Lower lobe of right lung (tissue), 2 donors: Measurements from ENCODE around the gene FLT1. TPM values are rescaled to one million over a fixed set of nuclear protein-coding genes. Genes with fewer than 3 reads are reported as not detected.

Experiments used
- ATAC-seq, 2 donors: fragments of 200-7000 bp; cut with Tn5 transposase; one replicate each; pipeline ENCODE4 v1.9.1; 2020 to 2022; ENCODE audit warnings: mild to moderate bottlenecking in 2 of 2, moderate library complexity in 2 of 2
- DNase-seq: peaks from one replicate; pipeline ENCODE4 v3.0.0-alpha.2; 2020
- H3K27ac ChIP-seq: fragments of 200-600 bp; one replicate; pipeline ENCODE4 v1.8.0; 2022
- H3K27me3 ChIP-seq: fragments of 200-600 bp; one replicate; pipeline ENCODE4 v1.8.0; 2022; ENCODE audit warnings: low read depth
- H3K36me3 ChIP-seq: fragments of 200-600 bp; one replicate; pipeline ENCODE4 v1.8.0; 2022; ENCODE audit warnings: mild to moderate bottlenecking
- H3K4me1 ChIP-seq: fragments of 200-600 bp; one replicate; pipeline ENCODE4 v1.8.0; 2022
- H3K4me3 ChIP-seq: fragments of 200-600 bp; one replicate; pipeline ENCODE4 v1.8.0; 2022; ENCODE audit warnings: mild to moderate bottlenecking
- H3K9me3 ChIP-seq: fragments of 200-600 bp; one replicate; pipeline ENCODE4 v1.8.0; 2022
- CTCF ChIP-seq: fragments of 200-600 bp; IDR thresholded peaks from one replicate; pipeline ENCODE4 v1.8.0; 2022; ENCODE audit warnings: antibody characterized with exemption, mild to moderate bottlenecking
- intact Hi-C: fragments of 100-400 bp; cut with DNase I; formaldehyde crosslinking; loops from one replicate; pipeline ENCODE4 v1.11.0; 2022
- total RNA-seq: library from RNA; stranded (reverse); fragmentation: NEBNext Ultra II Directional; extraction: Animal tissue kit (Norgen Biotek cat#: 25700); gene quantifications from one replicate; pipeline ENCODE4 v1.2.1, GENCODE V29; 2021
- donor health status: DM: no; HTN: yes; CAD: no; lungs with severe emphysema.

FLT1 gene
- total RNA-seq, 1 donor from 2014 or later: 41.9 TPM

GRCh38 chr13:28451482-28452217 lies 43.3 kb downstream of the FLT1 start:
- ATAC-seq: peak in 1 of 2 donors; percentile 34
- no peak for DNase-seq
- Histone ChIP-seq H3K27me3 (no peaks in the 10 kb centered on the region), H3K36me3 (no peaks in the 10 kb centered on the region), H3K27ac (no peak overlapping the region), H3K9me3 (peaks cover 6% of the 10 kb centered on the region), H3K4me1 (peaks cover 11% of the 10 kb centered on the region), H3K4me3 (no peak overlapping the region)
- intact Hi-C loops: no loop called here
- TF ChIP-seq CTCF: no peak

GRCh38 chr13:28449826-28450773 lies 44.8 kb downstream of the FLT1 start:
- ATAC-seq: no peak
- no peak for DNase-seq

GRCh38 chr13:28448651-28449358 lies 46.1 kb downstream of the FLT1 start:
- no peak for ATAC-seq
- no peak overlapping the region for H3K4me3 ChIP-seq
- no peaks in the 10 kb centered on the region for H3K27me3 ChIP-seq
- no peak overlapping the region for H3K27ac ChIP-seq
- intact Hi-C loops: no loop called here
- H3K9me3 ChIP-seq: peaks cover 6% of the 10 kb centered on the region
- H3K4me1 ChIP-seq: peaks cover 11% of the 10 kb centered on the region
- TF ChIP-seq CTCF: no peak
- no peak for DNase-seq
- H3K36me3 ChIP-seq: no peaks in the 10 kb centered on the region

More at GRCh38 chr13:28449826-28450773, 44.8 kb downstream of the FLT1 start:
- H3K4me1 ChIP-seq: peaks cover 11% of the 10 kb centered on the region
- H3K27me3 ChIP-seq: no peaks in the 10 kb centered on the region
- no peak overlapping the region for H3K27ac ChIP-seq
- TF ChIP-seq CTCF: no peak
- intact Hi-C loops: no loop called here
- H3K36me3 ChIP-seq: no peaks in the 10 kb centered on the region
- peaks cover 6% of the 10 kb centered on the region for H3K9me3 ChIP-seq
- H3K4me3 ChIP-seq: no peak overlapping the region

- Histone ChIP-seq H3K4me3 (no peak overlapping the region), H3K9me3 (peaks cover 6% of the 10 kb centered on the region), H3K36me3 (no peaks in the 10 kb centered on the region), H3K4me1 (peaks cover 11% of the 10 kb centered on the region), H3K27ac (no peak overlapping the region), H3K27me3 (no peaks in the 10 kb centered on the region)
- no peak for TF ChIP-seq CTCF
- intact Hi-C loops: no loop called here
- DNase-seq (no peak), ATAC-seq (no peak)
Observed at GRCh38 chr13:28447989-28448388, 46.9 kb downstream of the FLT1 start.

- H3K27me3 ChIP-seq: no peaks in the 10 kb centered on the region
- no peak for TF ChIP-seq CTCF
- DNase-seq: no peak
- intact Hi-C loops: no loop called here
- H3K27ac ChIP-seq: no peak overlapping the region
- no peak for ATAC-seq
- peaks cover 6% of the 10 kb centered on the region for H3K9me3 ChIP-seq
- H3K4me1 ChIP-seq: peaks cover 9% of the 10 kb centered on the region
- H3K36me3 ChIP-seq: no peaks in the 10 kb centered on the region
- no peak overlapping the region for H3K4me3 ChIP-seq
Observed at GRCh38 chr13:28447206-28447605, 47.7 kb downstream of the FLT1 start.
